ENCODE results near the gene SERPINB6.
"Not testable (repeated sequence)": the region's sequence is repeated elsewhere in the genome, so short reads cannot be mapped to it uniquely, and the experiment has no call there.

Gene SERPINB6

GRCh38 chr6:2976060-2976459 is 4.7 kb upstream of the SERPINB6 start:
- no peak for DNase-seq

- no peak for DNase-seq
Observed at GRCh38 chr6:2973676-2974075, 2.3 kb upstream of the SERPINB6 start.

GRCh38 chr6:2973180-2973579 is 1.8 kb upstream of the SERPINB6 start:
- DNase-seq: not testable (repeated sequence)

GRCh38 chr6:2972685-2973084 is 1.3 kb upstream of the SERPINB6 start:
- DNase-seq: not testable (repeated sequence)

GRCh38 chr6:2972219-2972487 is 786 bp upstream of the SERPINB6 start:
- not testable (repeated sequence) for DNase-seq

GRCh38 chr6:2970753-2971419 is 481 bp downstream of the SERPINB6 start:
- DNase-seq: no peak

GRCh38 chr6:2970034-2970685 is 1.2 kb downstream of the SERPINB6 start:
- DNase-seq: no peak

- DNase-seq: no peak
Observed at GRCh38 chr6:2969549-2969948, 1.8 kb downstream of the SERPINB6 start.

GRCh38 chr6:2968600-2969135 is 2.7 kb downstream of the SERPINB6 start:
- DNase-seq: no peak

GRCh38 chr6:2967936-2968335 is 3.4 kb downstream of the SERPINB6 start:
- DNase-seq: no peak

- no peak for DNase-seq
Observed at GRCh38 chr6:2966347-2966746, 5.0 kb downstream of the SERPINB6 start.

GRCh38 chr6:2964793-2965505 is 6.4 kb downstream of the SERPINB6 start:
- no peak for DNase-seq

GRCh38 chr6:2963756-2964155 is 7.6 kb downstream of the SERPINB6 start:
- DNase-seq: no peak

- DNase-seq: no peak
Observed at GRCh38 chr6:2962636-2963035, 8.7 kb downstream of the SERPINB6 start.

- DNase-seq: no peak
Observed at GRCh38 chr6:2962004-2962403, 9.4 kb downstream of the SERPINB6 start.

- DNase-seq: no peak
Observed at GRCh38 chr6:2961506-2961905, 9.9 kb downstream of the SERPINB6 start.

- DNase-seq: no peak
Observed at GRCh38 chr6:2960935-2961334, 10.4 kb downstream of the SERPINB6 start.

- DNase-seq: no peak
Observed at GRCh38 chr6:2959909-2960719, 11.3 kb downstream of the SERPINB6 start.

- no peak for DNase-seq
Observed at GRCh38 chr6:2958776-2959175, 12.6 kb downstream of the SERPINB6 start.

- no peak for DNase-seq
Observed at GRCh38 chr6:2958331-2958711, 13.0 kb downstream of the SERPINB6 start.

GRCh38 chr6:2957696-2958330 is 13.6 kb downstream of the SERPINB6 start:
- DNase-seq: no peak

GRCh38 chr6:2956930-2957685 is 14.3 kb downstream of the SERPINB6 start:
- DNase-seq: no peak

All from COR-L47 (cell line).